ENCODE data around the gene VAMP7.
"Not testable (repeated sequence)": the region's sequence is repeated elsewhere in the genome, so short reads cannot be mapped to it uniquely, and the experiment has no call there.

VAMP7 gene

GRCh38 chrX:155956099-155956498 is 75.0 kb downstream of the VAMP7 start:
- TF ChIP-seq Cebpa-rat (IDR thresholded peaks at IDR 0.05): no peak
- H3K4me1 ChIP-seq: no peaks in the 10 kb centered on the region
- H3K9ac ChIP-seq: no peak overlapping the region
- H3K36me3 ChIP-seq: no peaks in the 10 kb centered on the region
- H3K9me3 ChIP-seq: no peaks in the 10 kb centered on the region; the same call in 1 of the 2 replicates
- H4K20me1 ChIP-seq: no peaks in the 10 kb centered on the region
- H3K27me3 ChIP-seq: no peaks in the 10 kb centered on the region
- H3K4me3 ChIP-seq: no peak overlapping the region
- no peak overlapping the region for H3K27ac ChIP-seq
- no peak overlapping the region for H3K4me2 ChIP-seq

- TF ChIP-seq Cebpa-rat (IDR thresholded peaks at IDR 0.05): no peak
- Histone ChIP-seq H3K9ac (no peak overlapping the region), H3K36me3 (no peaks in the 10 kb centered on the region), H3K4me1 (no peaks in the 10 kb centered on the region), H3K4me3 (no peak overlapping the region), H4K20me1 (no peaks in the 10 kb centered on the region), H3K9me3 (no peaks in the 10 kb centered on the region; the same call in 1 of the 2 replicates), H3K4me2 (no peak overlapping the region), H3K27ac (no peak overlapping the region), H3K27me3 (no peaks in the 10 kb centered on the region)
Observed at GRCh38 chrX:155956649-155957048, 75.5 kb downstream of the VAMP7 start.

- Histone ChIP-seq H3K4me2 (no peak overlapping the region), H3K36me3 (no peaks in the 10 kb centered on the region), H3K4me3 (no peak overlapping the region), H4K20me1 (no peaks in the 10 kb centered on the region), H3K27ac (no peak overlapping the region), H3K27me3 (no peaks in the 10 kb centered on the region), H3K9ac (no peak overlapping the region), H3K4me1 (no peaks in the 10 kb centered on the region), H3K9me3 (peaks cover 3% of the 10 kb centered on the region)
- TF ChIP-seq Cebpa-rat (IDR thresholded peaks at IDR 0.05): no peak
Observed at GRCh38 chrX:155957843-155958242, 76.7 kb downstream of the VAMP7 start.

GRCh38 chrX:155959018-155959587 is 78.0 kb downstream of the VAMP7 start:
- H3K9me3 ChIP-seq: peaks cover 15% of the 10 kb centered on the region
- H3K36me3 ChIP-seq: no peaks in the 10 kb centered on the region
- H3K4me1 ChIP-seq: no peaks in the 10 kb centered on the region
- no peaks in the 10 kb centered on the region for H4K20me1 ChIP-seq
- H3K27ac ChIP-seq: no peak overlapping the region
- no peak for TF ChIP-seq Cebpa-rat (IDR thresholded peaks at IDR 0.05)
- H3K4me3 ChIP-seq: no peak overlapping the region
- H3K4me2 ChIP-seq: no peak overlapping the region
- no peak overlapping the region for H3K9ac ChIP-seq
- no peaks in the 10 kb centered on the region for H3K27me3 ChIP-seq

- Histone ChIP-seq H3K27ac (no peak overlapping the region), H3K4me3 (no peak overlapping the region), H4K20me1 (no peaks in the 10 kb centered on the region), H3K4me2 (no peak overlapping the region), H3K9me3 (peaks cover 17% of the 10 kb centered on the region), H3K9ac (no peak overlapping the region), H3K27me3 (no peaks in the 10 kb centered on the region), H3K36me3 (no peaks in the 10 kb centered on the region), H3K4me1 (no peaks in the 10 kb centered on the region)
- no peak for TF ChIP-seq Cebpa-rat (IDR thresholded peaks at IDR 0.05)
Observed at GRCh38 chrX:155962906-155963305, 81.8 kb downstream of the VAMP7 start.

GRCh38 chrX:155966876-155967275 is 85.7 kb downstream of the VAMP7 start:
- Histone ChIP-seq H4K20me1 (no peaks in the 10 kb centered on the region), H3K27ac (no peak overlapping the region), H3K36me3 (no peaks in the 10 kb centered on the region), H3K9ac (no peak overlapping the region), H3K4me2 (no peak overlapping the region), H3K4me3 (no peak overlapping the region), H3K4me1 (no peaks in the 10 kb centered on the region), H3K27me3 (no peaks in the 10 kb centered on the region), H3K9me3 (peaks cover 37% of the 10 kb centered on the region)
- TF ChIP-seq Cebpa-rat (IDR thresholded peaks at IDR 0.05): no peak

- Histone ChIP-seq H4K20me1 (no peaks in the 10 kb centered on the region), H3K27me3 (no peaks in the 10 kb centered on the region), H3K4me1 (no peaks in the 10 kb centered on the region), H3K4me2 (no peak overlapping the region), H3K9ac (no peak overlapping the region), H3K36me3 (no peaks in the 10 kb centered on the region), H3K9me3 (peaks cover 35% of the 10 kb centered on the region), H3K27ac (no peak overlapping the region), H3K4me3 (no peak overlapping the region)
- no peak for TF ChIP-seq Cebpa-rat (IDR thresholded peaks at IDR 0.05)
Observed at GRCh38 chrX:155967653-155968325, 86.6 kb downstream of the VAMP7 start.

- Histone ChIP-seq H4K20me1 (no peaks in the 10 kb centered on the region), H3K9ac (no peak overlapping the region), H3K4me3 (no peak overlapping the region), H3K27ac (no peak overlapping the region), H3K9me3 (peaks cover 30% of the 10 kb centered on the region), H3K4me2 (no peak overlapping the region), H3K27me3 (no peaks in the 10 kb centered on the region), H3K4me1 (no peaks in the 10 kb centered on the region), H3K36me3 (no peaks in the 10 kb centered on the region)
- TF ChIP-seq Cebpa-rat (IDR thresholded peaks at IDR 0.05): no peak
Observed at GRCh38 chrX:155968326-155968661, 87.1 kb downstream of the VAMP7 start.

- H3K9ac ChIP-seq: no peak overlapping the region
- no peaks in the 10 kb centered on the region for H3K36me3 ChIP-seq
- no peaks in the 10 kb centered on the region for H3K27me3 ChIP-seq
- TF ChIP-seq Cebpa-rat (IDR thresholded peaks at IDR 0.05): no peak
- no peaks in the 10 kb centered on the region for H3K4me1 ChIP-seq
- no peak overlapping the region for H3K4me2 ChIP-seq
- peaks cover 25% of the 10 kb centered on the region for H3K9me3 ChIP-seq
- H3K4me3 ChIP-seq: no peak overlapping the region
- H3K27ac ChIP-seq: no peak overlapping the region
- H4K20me1 ChIP-seq: no peaks in the 10 kb centered on the region
Observed at GRCh38 chrX:155968791-155969190, 87.6 kb downstream of the VAMP7 start.

- H3K9ac ChIP-seq, H3K36me3 ChIP-seq, H3K27ac ChIP-seq, H4K20me1 ChIP-seq, H3K4me1 ChIP-seq, H3K27me3 ChIP-seq, H3K4me2 ChIP-seq, H3K4me3 ChIP-seq: not testable (repeated sequence)
- H3K9me3 ChIP-seq: peaks cover 30% of the 10 kb centered on the region
Observed at GRCh38 chrX:155971658-155972057, 90.5 kb downstream of the VAMP7 start.

- H3K36me3 ChIP-seq, H3K4me1 ChIP-seq, H3K27ac ChIP-seq, H4K20me1 ChIP-seq, H3K27me3 ChIP-seq, H3K9ac ChIP-seq, H3K4me2 ChIP-seq, H3K4me3 ChIP-seq: not testable (repeated sequence)
- peaks cover 30% of the 10 kb centered on the region for H3K9me3 ChIP-seq
Observed at GRCh38 chrX:155972241-155972640, 91.1 kb downstream of the VAMP7 start.

Data from BLaER1 (cell line).